ENCODE results near the gene TGFBR2.

GRCh38 chr3:30729512-30729911 is 123.1 kb downstream of the TGFBR2 start:
- TF ChIP-seq POLR2A (IDR thresholded peaks at IDR 0.05) = no peak
- TF ChIP-seq, protein P1, sequence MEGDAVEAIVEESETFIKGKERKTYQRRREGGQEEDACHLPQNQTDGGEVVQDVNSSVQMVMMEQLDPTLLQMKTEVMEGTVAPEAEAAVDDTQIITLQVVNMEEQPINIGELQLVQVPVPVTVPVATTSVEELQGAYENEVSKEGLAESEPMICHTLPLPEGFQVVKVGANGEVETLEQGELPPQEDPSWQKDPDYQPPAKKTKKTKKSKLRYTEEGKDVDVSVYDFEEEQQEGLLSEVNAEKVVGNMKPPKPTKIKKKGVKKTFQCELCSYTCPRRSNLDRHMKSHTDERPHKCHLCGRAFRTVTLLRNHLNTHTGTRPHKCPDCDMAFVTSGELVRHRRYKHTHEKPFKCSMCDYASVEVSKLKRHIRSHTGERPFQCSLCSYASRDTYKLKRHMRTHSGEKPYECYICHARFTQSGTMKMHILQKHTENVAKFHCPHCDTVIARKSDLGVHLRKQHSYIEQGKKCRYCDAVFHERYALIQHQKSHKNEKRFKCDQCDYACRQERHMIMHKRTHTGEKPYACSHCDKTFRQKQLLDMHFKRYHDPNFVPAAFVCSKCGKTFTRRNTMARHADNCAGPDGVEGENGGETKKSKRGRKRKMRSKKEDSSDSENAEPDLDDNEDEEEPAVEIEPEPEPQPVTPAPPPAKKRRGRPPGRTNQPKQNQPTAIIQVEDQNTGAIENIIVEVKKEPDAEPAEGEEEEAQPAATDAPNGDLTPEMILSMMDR (IDR thresholded peaks at IDR 0.05) = no peak

Measured in esophagus squamous epithelium (tissue), 4 donors.